ENCODE results near the gene GLYAT. TPM values are rescaled to one million over a fixed set of nuclear protein-coding genes. Genes with fewer than 3 reads are reported as not detected.

The GLYAT gene
- total RNA-seq, 3 donors from 2014 or later (not counting 1 experiment from before 2014, with no cell fraction given), result not detected

GRCh38 chr11:58742140-58742539 lies 10.4 kb upstream of the GLYAT start:
- H3K9me3 Mint-ChIP-seq, result peaks cover 0 to 3% of the 10 kb centered on the region in 2 donors
- DNase-seq (no peak), ATAC-seq (no peak)
- H3K27ac Mint-ChIP-seq, result no peak overlapping the region
- peaks cover 11% of the 10 kb centered on the region for H3K9me3 ChIP-seq (ENCODE audit: control insufficient read depth, insufficient read depth, low read length)
- WGBS (ENCODE audit: insufficient coverage), result 41% methylated on average over 2 of the region's 2 CpGs
- no peak for TF ChIP-seq CTCF (IDR thresholded peaks at IDR 0.05)
- no peak overlapping the region for H3K4me3 ChIP-seq (ENCODE audit: low read length)
- no peak overlapping the region for H3K4me3 Mint-ChIP-seq
- H3K4me1 ChIP-seq (ENCODE audit: control insufficient read depth, insufficient read depth, low read length), result no peaks in the 10 kb centered on the region
- H3K4me1 Mint-ChIP-seq, result no peaks in the 10 kb centered on the region
- H3K27me3 Mint-ChIP-seq (ENCODE audit: low read depth in 2 of 2), result peaks cover 3 to 6% of the 10 kb centered on the region in 2 donors
- H3K36me3 ChIP-seq (ENCODE audit: control insufficient read depth, insufficient read depth, low read length), result no peaks in the 10 kb centered on the region
- no peak overlapping the region for H3K27ac ChIP-seq (ENCODE audit: low read length)
- intact Hi-C loops (cut with micrococcal nuclease), result no loop called here
- no peaks in the 10 kb centered on the region for H3K36me3 Mint-ChIP-seq
- H3K27me3 ChIP-seq (ENCODE audit: control insufficient read depth, insufficient read depth, low read length), result peaks cover 2% of the 10 kb centered on the region

GRCh38 chr11:58741127-58741526 lies 9.4 kb upstream of the GLYAT start:
- Histone ChIP-seq H3K9me3 (ENCODE audit: control insufficient read depth, insufficient read depth, low read length) (peaks cover 11% of the 10 kb centered on the region), H3K27me3 (ENCODE audit: control insufficient read depth, insufficient read depth, low read length) (peaks cover 4% of the 10 kb centered on the region), H3K27ac (ENCODE audit: low read length) (no peak overlapping the region), H3K36me3 (ENCODE audit: control insufficient read depth, insufficient read depth, low read length) (no peaks in the 10 kb centered on the region), H3K4me1 (ENCODE audit: control insufficient read depth, insufficient read depth, low read length) (no peaks in the 10 kb centered on the region), H3K4me3 (ENCODE audit: low read length) (no peak overlapping the region)
- no peak for ATAC-seq
- TF ChIP-seq CTCF (IDR thresholded peaks at IDR 0.05), result no peak
- Mint-ChIP-seq H3K36me3 (no peaks in the 10 kb centered on the region), H3K4me3 (no peak overlapping the region), H3K27me3 (ENCODE audit: low read depth in 2 of 2) (peaks cover 3 to 6% of the 10 kb centered on the region in 2 donors), H3K9me3 (peaks cover 0 to 3% of the 10 kb centered on the region in 2 donors), H3K27ac (no peak overlapping the region), H3K4me1 (no peaks in the 10 kb centered on the region)
- 82% methylated on average over 1 of the region's 1 CpG for WGBS (ENCODE audit: insufficient coverage)
- no peak for DNase-seq
- intact Hi-C loops (cut with micrococcal nuclease), result no loop called here

- TF ChIP-seq CTCF (IDR thresholded peaks at IDR 0.05), result no peak
- no peak overlapping the region for H3K4me3 ChIP-seq (ENCODE audit: low read length)
- H3K27me3 Mint-ChIP-seq (ENCODE audit: low read depth in 2 of 2), result peaks cover 3 to 6% of the 10 kb centered on the region in 2 donors
- ATAC-seq (no peak), DNase-seq (no peak)
- 76% methylated on average over 4 of the region's 4 CpGs for WGBS (ENCODE audit: insufficient coverage)
- H3K4me1 Mint-ChIP-seq, result no peaks in the 10 kb centered on the region
- peaks cover 0 to 3% of the 10 kb centered on the region in 2 donors for H3K9me3 Mint-ChIP-seq
- peaks cover 4% of the 10 kb centered on the region for H3K27me3 ChIP-seq (ENCODE audit: control insufficient read depth, insufficient read depth, low read length)
- no peaks in the 10 kb centered on the region for H3K4me1 ChIP-seq (ENCODE audit: control insufficient read depth, insufficient read depth, low read length)
- H3K36me3 Mint-ChIP-seq, result no peaks in the 10 kb centered on the region
- no peak overlapping the region for H3K27ac ChIP-seq (ENCODE audit: low read length)
- H3K4me3 Mint-ChIP-seq, result no peak overlapping the region
- no peaks in the 10 kb centered on the region for H3K36me3 ChIP-seq (ENCODE audit: control insufficient read depth, insufficient read depth, low read length)
- H3K27ac Mint-ChIP-seq, result no peak overlapping the region
- H3K9me3 ChIP-seq (ENCODE audit: control insufficient read depth, insufficient read depth, low read length), result peaks cover 11% of the 10 kb centered on the region
- intact Hi-C loops (cut with micrococcal nuclease), result no loop called here
These were observed 8.7 kb upstream of the GLYAT start for GRCh38 chr11:58740447-58740846.

GRCh38 chr11:58739725-58740430 lies 8.1 kb upstream of the GLYAT start:
- H3K9me3 ChIP-seq (ENCODE audit: control insufficient read depth, insufficient read depth, low read length), result peaks cover 11% of the 10 kb centered on the region
- no peak overlapping the region for H3K4me3 ChIP-seq (ENCODE audit: low read length)
- Mint-ChIP-seq H3K4me1 (no peaks in the 10 kb centered on the region), H3K27me3 (ENCODE audit: low read depth in 2 of 2) (peaks cover 3 to 6% of the 10 kb centered on the region in 2 donors), H3K27ac (no peak overlapping the region), H3K4me3 (no peak overlapping the region), H3K9me3 (peaks cover 0 to 3% of the 10 kb centered on the region in 2 donors), H3K36me3 (no peaks in the 10 kb centered on the region)
- no peak for DNase-seq
- peaks cover 4% of the 10 kb centered on the region for H3K27me3 ChIP-seq (ENCODE audit: control insufficient read depth, insufficient read depth, low read length)
- TF ChIP-seq CTCF (IDR thresholded peaks at IDR 0.05), result no peak
- 94% methylated on average over 3 of the region's 3 CpGs for WGBS (ENCODE audit: insufficient coverage)
- H3K27ac ChIP-seq (ENCODE audit: low read length), result no peak overlapping the region
- H3K36me3 ChIP-seq (ENCODE audit: control insufficient read depth, insufficient read depth, low read length), result no peaks in the 10 kb centered on the region
- ATAC-seq, result no peak
- H3K4me1 ChIP-seq (ENCODE audit: control insufficient read depth, insufficient read depth, low read length), result no peaks in the 10 kb centered on the region
- intact Hi-C loops (cut with micrococcal nuclease), result no loop called here

Data from natural killer cell (primary cell).